Stimulated activated CD4-positive, alpha-beta T cell treated with anti-CD3 and anti-CD28 coated beads, Interleukin-4, amount 100 ng/mL, for 4 hours (primary cell): ENCODE data around the gene SIPA1L3.
A peak's percentile ranks its signal among the peaks of the same experiment; 100 is the strongest.

Experiments used
- DNase-seq, 2 experiments: peaks; one replicate each; pipeline ENCODE4 v3.0.0-alpha.2; 2020

The SIPA1L3 gene

DNA sequence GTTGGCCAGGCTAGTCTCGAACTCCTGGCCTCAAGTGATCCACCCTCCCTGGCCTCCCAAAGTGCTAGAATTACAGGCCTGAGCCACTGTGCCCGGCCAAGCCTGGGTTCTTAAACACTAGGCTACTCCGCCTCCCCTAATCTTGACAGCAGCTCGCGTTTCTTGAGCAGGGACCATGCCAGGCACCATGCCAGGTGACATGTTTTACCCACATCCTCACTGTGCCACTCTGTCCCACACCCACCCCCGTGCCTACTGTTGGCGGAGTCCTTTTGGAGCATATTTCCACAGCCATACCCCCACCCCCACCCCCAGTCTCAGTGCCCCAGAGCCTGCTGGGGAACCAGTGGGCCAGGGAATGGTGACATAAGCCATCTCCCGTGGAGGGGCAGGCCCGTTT, 218.2 kb downstream of the SIPA1L3 start:
- no peak for DNase-seq

DNA sequence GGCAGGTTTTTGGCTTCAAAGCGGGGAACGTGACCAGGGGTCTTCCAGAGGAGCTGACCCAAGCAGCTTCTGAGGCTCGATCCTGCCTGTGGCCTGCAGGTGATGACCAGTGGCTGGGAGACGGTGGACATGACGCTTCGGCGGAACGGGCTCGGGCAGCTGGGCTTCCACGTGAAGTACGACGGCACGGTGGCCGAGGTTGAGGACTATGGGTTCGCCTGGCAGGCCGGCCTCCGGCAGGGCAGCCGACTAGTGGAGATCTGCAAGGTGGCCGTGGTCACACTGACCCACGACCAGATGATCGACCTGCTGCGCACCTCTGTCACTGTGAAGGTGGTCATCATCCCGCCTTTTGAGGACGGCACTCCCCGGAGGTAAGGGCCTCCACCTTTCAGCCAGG, 223.4 kb downstream of the SIPA1L3 start:
- no peak for DNase-seq

DNA sequence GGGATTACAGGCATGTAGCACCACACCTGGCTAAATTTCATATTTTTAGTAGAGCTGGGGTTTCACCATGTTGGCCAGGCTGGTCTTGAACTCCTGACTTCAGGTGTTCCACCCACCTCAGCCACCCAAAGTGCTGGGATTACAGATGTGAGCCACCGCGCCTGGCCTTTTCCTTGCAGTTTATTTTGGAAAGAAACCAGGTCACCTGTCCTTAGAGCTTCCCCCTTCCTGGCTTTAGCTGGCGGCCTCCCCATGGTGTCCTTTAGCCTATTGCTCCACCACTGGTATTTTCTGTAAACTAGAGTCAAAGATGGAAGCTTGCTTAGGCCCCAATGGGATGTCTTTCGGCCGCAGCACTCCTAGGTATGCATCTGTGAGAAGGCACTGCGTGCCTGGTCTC, 225.8 kb downstream of the SIPA1L3 start:
- DNase-seq = no peak

DNA sequence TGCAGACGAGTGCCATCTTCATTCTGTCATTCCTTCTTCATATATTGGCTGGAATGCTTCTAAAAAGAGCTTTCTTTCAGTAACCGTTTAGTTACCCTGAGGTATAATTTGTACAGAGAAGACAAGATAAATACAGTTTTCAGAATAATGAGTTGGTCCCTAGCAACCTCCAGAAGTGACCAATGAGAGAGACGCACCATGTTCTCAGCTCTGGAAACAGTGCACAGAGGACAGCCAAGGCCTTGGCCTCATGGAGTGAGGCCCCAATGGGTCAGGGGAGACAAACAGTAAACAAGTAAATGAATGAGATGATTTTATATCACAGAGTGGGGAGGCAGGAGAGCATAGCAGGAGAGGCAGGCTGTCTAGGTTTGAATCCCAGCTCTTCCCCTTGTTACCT, 226.3 kb downstream of the SIPA1L3 start:
- no peak for DNase-seq

DNA sequence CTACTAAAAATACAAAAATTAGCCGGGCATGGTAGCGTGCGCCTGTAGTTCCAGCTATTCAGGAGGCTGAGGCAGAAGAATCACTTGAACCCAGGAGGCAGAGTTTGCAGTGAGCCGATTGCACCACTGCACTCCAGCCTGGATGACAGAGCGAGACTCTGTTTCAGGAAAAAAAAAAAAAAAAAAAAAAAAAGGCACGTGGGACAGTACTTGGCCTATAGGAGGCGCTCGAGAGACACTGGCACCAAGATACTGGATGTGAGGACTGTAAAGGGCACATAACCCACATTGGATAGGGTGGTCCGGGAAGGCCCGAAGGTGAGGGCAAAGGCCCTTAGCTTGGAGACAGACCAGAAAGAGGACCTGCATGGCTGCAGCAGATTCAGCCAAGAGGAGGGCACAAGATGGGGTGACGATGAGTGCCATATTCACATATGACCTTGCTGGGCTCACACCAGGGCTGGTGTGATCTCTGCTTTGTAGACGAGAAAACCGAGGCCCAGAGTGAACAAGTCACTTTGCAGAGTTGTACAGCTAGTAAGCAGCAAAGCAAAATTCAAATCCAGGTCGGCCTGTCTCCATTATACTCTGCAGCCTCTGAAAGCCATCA, 227.6 kb downstream of the SIPA1L3 start:
- DNase-seq = no peak

DNA sequence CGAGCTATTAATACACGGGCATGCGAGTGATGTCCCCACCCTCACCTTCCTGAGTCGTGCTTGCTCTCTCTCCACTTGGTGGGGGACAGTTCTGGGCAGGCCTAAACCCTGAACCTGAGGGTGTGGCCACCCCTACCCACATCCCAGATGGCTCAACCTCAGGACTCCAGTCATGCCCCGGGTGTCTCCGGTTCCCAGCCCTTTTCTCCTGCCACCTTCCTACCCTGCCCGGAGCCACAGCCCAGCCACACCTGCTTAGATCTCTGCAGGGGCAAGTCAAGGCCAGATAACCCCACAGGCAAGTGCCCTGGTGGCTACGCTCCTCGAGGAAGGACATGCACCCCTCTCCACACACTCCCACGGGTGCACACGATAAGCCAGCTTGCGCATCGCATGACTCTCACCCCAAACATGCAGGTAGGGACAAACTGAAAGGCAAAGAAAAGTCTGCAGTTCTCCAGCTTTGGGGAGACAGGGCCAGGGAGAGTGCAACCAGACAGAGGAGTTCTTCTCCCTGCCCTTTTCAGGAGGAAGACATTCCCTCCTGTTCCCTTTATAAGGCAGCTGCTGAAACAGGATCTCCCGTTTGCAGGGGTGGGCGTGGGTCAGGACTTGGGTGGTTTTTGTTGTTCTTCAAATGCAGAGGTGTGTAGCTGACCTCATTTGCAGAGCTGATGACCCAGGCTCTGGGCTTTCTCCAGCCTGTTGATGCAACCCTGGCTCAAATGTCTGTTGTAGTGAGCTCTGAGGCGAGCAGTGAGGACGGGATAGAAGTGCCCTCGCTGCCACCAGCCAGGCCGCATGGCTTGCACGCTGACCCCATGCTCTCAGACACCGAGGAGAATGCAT, 228.4 kb downstream of the SIPA1L3 start:
- DNase-seq = no peak

DNA sequence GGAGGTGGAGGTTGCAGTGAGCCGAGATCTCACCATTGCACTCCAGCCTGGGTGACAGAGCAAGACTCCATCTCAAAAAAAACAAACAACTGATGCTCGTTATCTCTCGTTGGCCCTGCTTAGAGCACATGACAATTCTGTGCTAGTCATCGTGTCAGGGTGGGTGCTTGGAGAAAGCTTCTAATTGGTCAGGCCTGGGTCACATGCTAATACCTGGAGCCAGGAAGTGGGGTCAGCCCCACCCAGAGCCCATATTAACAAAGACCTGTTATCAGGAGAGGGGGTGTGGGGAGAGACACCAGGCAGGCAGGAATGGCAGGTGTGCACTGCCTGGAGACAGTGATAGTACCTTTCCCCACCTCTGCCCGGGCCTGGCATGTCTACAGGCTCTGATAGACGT, 232.1 kb downstream of the SIPA1L3 start:
- DNase-seq = no peak

DNA sequence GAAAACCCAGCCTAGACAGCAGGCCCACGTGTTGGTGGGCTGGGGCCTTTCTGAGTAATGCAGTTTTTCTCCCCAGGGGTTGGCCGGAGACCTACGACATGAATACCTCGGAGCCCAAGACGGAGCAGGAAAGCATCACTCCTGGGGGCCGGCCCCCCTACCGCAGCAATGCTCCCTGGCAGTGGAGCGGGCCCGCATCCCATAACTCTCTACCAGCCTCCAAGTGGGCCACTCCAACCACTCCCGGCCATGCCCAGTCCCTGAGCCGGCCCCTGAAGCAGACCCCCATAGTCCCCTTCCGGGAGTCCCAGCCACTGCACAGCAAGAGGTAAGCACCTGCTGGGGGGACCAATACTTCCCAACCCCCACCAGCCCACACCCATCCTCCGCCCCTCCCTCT, 234.1 kb downstream of the SIPA1L3 start:
- no peak for DNase-seq

DNA sequence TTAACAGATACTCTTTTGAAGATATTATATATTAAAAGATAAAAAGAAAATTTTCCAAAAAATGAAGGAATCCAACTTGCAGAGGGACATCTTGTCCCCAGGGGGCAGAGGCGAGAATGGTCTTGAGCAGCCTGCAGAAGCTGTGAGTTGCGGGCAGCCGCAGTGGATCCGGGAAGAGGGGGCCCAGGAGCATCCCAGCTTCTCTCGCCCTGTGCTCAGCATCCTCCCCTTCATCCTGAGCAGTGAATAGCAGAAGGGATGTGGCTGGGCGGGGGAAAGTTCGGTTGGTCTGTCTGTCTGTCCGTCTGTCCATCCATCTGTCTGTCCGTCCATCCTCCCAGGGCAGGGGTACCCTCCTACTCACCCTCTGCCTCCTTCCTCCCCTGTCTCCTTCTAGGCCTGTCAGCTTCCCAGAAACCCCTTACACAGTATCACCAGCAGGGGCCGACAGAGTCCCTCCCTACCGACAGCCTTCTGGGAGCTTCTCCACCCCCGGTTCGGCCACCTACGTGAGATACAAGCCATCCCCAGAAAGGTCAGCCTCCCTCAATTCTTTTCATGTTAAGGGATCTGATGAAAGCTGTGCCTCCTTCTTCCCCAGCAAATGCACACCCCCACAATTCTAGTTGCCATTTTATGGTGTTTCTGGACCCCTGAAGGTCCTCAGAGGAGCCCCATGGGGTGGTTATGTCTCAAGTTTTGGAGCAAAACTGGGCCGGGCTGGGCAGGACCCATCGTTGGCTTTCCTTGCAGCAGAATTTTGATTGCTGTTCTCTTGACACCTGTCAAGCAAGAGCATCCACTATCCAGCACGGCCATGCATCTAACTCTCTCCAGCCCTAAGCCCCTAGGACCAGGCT, 235.4 kb downstream of the SIPA1L3 start:
- DNase-seq = peak; percentile 26 to 47

DNA sequence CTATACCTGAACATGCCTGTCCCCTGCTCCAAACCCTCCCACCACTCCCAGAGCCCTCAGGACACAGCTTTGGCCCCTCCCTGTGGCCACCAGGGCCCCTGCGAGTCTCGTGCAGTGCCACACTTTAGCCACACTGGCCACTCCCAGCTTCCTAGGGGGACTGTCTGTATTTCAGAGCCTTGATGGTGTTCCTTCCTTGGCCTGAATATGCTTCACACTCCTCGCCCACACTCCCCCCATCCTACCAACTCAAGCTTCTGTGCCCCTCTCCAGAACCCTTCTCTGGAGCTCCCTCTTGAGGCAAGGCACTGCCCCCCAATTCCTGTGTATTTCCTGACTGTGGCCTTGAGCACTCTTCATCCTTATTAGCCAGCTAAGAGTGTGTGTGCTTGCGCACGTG, 236.8 kb downstream of the SIPA1L3 start:
- no peak for DNase-seq

DNA sequence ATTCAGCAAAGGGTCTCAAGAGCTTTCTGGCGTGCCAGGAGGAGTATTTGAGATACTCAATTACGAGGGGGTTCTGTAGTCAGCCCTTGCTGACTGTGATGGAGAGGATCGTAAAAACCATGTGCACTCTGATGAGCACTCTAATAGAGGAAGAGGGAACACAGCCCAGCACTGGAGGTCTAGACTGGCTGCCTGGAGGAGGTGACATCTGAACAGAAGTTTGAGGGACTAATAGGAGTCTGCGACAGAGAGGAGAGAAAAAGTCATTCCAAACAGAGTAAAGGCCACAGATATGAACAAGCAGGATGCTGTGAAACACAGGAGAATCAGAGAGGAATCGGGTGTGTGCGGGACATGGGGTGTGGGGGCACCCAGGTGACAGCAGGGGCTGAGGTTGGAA, 237.7 kb downstream of the SIPA1L3 start:
- no peak for DNase-seq

DNA sequence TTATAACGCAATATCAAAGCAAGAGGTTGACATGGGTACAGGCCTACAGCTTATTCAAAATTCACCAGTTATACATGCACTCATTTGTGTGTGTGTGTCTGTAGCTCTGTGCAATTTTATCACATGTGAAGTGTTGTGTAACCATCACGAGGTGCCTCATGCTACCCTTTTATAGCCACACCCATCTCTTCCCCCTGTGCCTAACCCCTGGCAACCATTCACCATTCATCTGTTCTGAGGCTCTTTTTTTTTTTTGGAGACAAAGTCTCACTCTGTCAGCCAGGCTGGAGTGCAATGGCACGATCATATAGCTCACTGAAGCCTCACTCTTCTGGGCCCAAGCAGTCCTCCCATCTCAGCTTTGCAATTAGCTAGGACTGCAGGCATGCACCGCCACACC, 238.6 kb downstream of the SIPA1L3 start:
- no peak for DNase-seq

DNA sequence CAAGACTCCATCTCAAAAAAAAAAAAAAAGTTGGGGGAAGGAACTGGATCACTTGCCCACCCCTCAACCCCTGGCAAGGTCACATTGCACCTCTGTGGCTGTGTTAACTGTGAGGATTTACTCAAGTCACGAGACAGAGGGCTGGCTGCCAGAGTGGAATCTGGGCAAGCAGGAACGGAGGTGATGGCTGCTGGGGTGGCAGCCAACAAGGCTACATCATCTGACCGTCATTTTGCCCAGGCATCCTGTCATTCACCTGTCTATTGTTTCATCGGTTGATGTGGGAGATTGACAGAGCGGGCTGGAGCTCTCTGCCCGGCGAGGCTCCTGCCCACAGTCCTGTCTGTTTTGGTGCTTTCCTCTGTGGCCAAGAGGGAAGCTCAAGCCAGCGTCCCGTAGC, 241.3 kb downstream of the SIPA1L3 start:
- no peak for DNase-seq

DNA sequence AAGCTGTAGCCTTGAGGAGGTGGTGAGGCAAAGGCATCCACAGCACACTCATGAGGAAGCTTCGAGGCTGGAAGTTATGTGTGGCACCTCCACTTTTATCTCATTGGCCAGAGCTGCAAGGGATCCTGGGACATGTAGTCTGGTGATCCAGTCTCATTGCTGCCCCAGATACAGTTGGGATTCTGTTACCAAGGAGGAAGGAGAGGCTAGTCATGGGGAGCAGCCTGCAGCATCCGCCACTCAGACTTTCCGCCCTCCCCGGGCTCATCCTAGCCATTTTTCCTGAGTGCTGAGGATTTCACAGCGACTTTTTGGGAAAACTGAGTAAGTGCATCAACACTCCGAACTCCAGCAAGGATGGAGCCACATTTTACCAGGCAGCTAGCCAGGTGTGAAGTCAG, 242.7 kb downstream of the SIPA1L3 start:
- no peak for DNase-seq

DNA sequence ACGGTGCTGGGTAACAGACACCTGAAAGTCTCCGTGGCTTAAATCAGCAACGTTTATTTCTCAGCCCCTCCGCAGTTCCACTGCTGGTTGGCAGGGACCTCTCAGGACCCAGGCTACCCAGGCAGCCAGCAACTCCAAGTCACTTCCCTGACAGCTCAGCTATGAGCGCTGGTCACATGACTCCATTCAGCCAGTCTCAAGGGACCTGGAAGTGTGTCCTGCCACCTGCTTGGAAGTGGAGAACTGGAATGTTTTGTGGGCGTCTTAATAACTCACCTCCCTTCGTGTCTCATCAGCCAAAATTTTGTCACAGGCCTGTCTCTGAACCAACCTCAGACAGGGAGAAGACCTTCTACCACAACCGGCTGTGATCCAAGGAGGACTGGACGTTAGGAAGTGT, 244.2 kb downstream of the SIPA1L3 start:
- no peak for DNase-seq

DNA sequence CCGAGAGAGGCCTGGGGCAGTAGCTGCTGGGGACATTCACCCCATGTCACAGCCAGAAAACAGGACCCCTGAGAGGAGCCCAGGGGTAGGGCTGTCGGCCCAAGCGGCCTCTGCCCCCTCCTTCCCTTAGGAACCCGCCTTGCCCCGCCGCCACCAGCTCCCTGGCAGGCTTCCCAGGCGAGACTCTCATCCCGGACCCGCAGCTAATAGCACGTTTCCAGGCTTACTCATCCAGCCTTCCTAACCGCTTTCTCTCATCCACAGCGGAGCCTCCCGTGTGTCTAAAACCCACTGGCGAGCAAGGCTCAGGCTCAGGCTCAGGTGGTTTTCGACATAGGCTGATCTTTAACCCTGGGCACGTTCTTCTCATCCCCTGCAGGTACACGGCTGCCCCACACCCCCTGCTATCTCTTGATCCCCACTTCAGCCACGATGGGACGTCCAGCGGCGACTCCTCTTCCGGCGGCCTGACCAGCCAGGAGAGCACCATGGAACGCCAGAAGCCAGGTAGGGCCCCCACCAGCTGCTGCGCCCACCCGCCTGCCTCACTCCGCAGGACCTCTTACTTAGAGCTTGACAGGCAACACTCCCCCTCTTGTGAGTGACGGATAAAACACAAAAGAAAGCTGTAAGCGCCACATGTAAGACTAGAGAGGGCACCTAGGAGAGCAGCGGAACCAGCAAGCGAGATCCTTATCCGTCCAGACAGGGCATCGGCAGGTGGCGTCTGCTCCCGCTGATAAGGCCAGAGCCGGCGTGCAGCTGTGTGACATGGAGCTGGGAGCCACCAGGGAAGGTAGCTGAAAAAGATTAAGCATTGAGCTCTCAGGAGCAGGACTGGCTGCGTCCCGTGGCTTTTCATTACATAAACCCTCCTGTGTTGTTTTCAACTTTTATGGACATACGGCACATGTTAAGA, 245.7 kb downstream of the SIPA1L3 start:
- DNase-seq = no peak

DNA sequence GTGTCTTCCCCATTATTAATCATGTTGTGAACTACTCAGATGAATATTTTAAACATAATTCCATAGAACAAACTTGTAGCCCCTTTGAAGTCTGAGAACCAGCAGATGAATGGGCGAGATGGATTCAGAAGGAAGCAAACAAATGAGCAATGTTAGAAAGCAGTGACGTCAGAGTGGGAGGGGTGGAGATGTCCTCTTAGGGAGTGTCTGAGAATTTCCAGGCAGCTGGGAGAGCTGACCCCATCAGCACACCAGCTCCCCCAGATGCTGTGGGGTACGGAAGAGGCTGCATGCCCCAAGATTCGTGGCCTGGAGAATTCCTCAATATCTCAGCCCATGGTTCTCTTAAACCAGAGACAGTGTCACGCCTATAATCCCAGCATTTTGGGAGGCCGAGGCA, 248.4 kb downstream of the SIPA1L3 start:
- DNase-seq = no peak

DNA sequence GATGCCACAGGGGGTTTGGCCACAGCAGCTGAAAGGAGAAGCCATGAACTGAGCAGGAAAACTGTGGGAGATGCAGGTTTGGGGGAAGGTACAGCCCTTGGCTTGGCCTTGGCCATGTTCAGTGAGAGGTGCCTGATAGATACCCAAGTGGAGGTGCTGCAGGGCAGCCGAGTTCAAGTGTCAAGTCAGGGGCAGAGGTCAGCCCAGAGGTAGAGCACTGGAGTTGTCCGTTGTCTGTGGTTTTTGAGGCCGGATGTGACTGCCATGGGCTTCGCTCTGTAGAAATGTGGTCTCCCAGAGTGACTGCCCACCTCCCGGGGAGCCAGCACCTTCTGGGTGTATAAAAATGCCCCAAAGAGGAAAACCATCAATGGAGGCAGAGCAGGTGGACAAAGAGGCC, 251.7 kb downstream of the SIPA1L3 start:
- DNase-seq = no peak

DNA sequence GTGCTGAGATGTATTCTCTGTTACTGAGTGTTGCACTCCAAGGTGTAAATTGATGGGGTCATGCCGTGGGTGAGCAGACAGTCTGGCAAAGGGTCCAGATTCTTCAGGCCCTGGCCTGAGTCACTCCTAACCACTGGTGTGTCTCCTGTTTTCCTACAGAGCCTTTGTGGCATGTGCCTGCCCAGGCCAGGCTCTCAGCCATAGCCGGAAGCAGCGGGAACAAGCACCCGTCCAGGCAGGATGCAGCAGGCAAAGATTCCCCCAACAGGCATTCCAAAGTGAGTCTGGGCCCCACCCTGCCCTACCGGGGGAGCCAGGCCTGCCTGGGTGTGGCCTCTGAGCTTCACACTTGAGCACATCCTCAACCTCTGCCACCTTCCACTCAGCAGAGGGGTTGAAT, 255.1 kb downstream of the SIPA1L3 start:
- no peak for DNase-seq

DNA sequence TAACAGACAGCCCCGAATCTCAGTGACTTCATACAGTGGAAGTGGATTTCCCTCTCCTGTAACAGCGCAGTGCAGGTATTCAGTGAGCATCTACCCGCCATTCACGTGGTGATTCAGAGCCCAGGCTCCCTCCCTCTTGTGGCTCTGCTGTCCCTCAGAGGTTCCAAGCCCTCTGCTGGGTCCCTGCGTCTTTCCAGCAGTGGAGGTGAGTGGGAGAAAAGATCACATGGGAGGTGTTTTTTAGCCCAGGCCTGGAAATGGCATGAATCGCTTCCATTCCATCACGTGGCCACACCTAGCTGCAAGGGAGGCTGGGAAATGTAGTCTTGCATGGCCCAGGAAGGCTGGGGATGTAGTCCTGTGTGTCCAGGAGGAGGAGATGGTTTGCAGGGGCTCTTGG, 255.6 kb downstream of the SIPA1L3 start:
- no peak for DNase-seq

DNA sequence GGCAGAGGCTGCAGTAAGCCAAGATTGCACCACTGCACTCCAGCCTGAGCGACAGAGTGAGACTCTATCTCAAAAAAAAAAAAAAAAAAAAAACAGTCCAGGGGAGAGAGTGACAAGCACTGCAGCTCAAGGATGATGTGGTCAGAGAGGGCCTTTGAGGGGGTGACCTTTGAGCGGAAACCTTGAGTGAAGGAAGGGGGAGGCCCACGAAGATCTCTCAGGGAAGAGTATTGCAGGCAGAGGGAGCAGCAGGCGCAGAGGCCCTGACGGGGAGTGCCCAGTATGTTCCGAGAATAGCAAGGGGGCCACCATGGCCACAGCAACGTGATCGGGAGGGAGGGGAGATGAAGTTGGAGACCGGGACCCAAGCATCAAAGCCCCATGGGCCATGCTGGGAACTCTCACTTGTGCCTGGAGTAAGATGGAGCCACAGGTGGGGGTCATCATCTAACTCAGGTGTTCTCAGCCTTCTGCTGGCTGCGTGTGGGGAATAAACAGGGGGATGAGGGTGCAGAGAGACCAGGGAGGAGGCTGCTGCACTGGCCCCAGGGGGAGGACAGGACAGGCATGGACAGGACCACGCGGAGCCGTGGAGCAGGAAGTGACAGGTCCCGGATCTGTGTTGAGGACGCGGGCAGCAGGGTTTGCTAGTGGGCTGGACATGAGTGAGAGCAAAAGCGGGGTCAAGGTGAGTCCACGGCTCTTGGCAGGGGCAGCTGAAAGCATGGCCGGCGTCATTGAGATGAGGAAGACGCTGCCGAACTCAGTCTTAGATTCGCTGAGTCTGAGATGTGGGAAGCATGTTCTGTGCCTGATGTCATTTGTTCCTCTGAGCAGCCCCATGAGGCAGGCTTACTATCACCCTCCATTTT, 256.6 kb downstream of the SIPA1L3 start:
- DNase-seq = no peak

DNA sequence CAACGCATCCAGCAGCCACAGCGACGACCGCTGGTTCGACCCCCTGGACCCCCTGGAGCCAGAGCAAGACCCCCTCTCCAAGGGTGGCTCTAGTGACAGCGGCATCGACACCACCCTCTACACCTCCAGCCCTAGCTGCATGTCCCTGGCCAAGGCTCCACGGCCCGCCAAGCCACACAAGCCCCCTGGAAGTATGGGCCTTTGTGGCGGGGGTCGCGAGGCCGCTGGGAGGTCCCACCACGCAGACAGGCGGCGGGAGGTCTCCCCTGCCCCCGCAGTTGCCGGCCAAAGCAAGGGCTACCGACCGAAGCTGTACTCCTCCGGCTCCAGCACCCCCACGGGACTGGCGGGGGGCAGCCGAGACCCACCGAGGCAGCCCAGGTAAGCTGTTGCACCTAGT, 257.5 kb downstream of the SIPA1L3 start:
- no peak for DNase-seq
